Jurkat, Clone E6-1 (cell line): ENCODE measurements around the gene KIAA1217.

Source experiments
- DNase-seq: peaks from one replicate; pipeline ENCODE4 v3.0.0-alpha.2; 2011; ENCODE audit warnings: low read depth, low spot score
- H3K4me3 ChIP-seq: 2 replicates; pipeline ENCODE4 v1.5.1; 2011; ENCODE audit warnings: mild to moderate bottlenecking, low read length, control low read depth, moderate library complexity

The KIAA1217 gene

GRCh38 chr10:24277277-24277676 lies 68.3 kb downstream of the KIAA1217 start:
- no peak overlapping the region for H3K4me3 ChIP-seq
- no peak for DNase-seq

- no peak for DNase-seq
- H3K4me3 ChIP-seq: no peak overlapping the region
Measured at GRCh38 chr10:24277771-24278170, 68.8 kb downstream of the KIAA1217 start.

- no peak for DNase-seq
- no peak overlapping the region for H3K4me3 ChIP-seq
Measured at GRCh38 chr10:24278176-24278889, 69.4 kb downstream of the KIAA1217 start.

- no peak for DNase-seq
- H3K4me3 ChIP-seq: no peak overlapping the region
Measured at GRCh38 chr10:24279166-24279565, 70.2 kb downstream of the KIAA1217 start.

GRCh38 chr10:24287559-24288195 lies 78.7 kb downstream of the KIAA1217 start:
- no peak for DNase-seq
- no peak overlapping the region for H3K4me3 ChIP-seq

GRCh38 chr10:24288581-24288980 lies 79.6 kb downstream of the KIAA1217 start:
- H3K4me3 ChIP-seq: no peak overlapping the region
- no peak for DNase-seq

DNA sequence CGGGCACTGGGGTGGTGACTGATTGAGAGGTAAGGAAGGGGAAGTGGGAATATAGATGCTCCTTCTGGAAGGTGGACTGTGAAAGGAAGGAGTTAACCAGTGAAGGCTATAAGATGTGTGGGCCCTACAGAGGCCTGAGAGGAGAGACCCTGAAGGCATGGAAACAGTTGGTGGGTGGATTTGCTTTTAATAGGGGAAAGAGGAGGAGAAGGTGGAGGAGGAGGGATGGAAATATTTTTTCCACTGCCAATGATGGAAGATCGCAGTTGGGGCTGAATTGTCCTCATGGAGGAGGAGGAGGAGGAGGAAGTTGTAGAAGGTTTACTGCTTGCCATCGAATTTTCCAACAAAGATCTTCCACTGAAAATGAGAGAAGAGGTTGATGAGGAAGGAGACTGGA lies 80.3 kb downstream of the KIAA1217 start:
- no peak overlapping the region for H3K4me3 ChIP-seq
- no peak for DNase-seq

GRCh38 chr10:24292304-24293293 lies 83.7 kb downstream of the KIAA1217 start:
- DNase-seq: no peak

GRCh38 chr10:24299578-24300260 lies 90.8 kb downstream of the KIAA1217 start:
- DNase-seq: no peak
- no peak overlapping the region for H3K4me3 ChIP-seq

More at GRCh38 chr10:24292304-24293293, 83.7 kb downstream of the KIAA1217 start:
- no peak overlapping the region for H3K4me3 ChIP-seq

DNA sequence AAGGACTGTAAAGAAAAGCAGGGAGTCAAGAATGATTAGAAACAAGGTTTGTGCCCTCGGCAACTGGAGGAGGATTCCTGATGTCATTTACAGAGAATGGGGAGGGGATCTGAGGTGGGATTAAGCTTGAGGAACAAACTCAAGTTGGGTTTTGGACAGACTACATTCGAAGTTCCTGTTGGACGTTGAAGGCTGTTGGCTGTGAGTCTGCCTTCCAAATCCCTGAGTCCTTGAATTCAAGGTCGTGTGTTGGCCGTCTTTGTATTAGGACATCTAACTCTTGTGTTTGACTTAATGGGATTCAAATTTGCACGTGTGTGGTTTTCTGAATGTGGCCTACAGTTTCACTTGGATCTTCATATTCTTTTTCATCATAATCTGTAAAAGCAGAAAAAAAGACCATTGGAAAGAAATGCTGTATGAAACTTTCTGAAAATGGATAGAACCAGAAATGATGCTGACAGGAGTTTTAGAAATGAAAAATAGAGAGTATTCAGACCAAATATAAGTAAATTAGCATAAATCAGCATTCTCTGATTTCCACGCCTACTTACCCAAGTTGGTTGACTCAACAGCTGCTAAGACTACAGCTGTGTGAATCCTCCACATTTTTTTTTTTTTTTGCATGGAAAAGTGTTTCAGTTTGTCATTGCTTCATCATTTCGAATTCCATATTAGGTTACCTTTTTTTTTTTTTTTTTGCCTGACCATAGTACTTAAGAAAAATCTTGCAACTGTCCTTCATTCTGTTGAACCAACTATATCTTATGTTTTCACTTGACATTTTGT lies 94.8 kb downstream of the KIAA1217 start:
- no peak overlapping the region for H3K4me3 ChIP-seq

GRCh38 chr10:24305551-24306506 lies 96.9 kb downstream of the KIAA1217 start:
- DNase-seq: no peak
- H3K4me3 ChIP-seq: no peak overlapping the region

More for the DNA sequence above, 94.8 kb downstream of the KIAA1217 start:
- no peak for DNase-seq

DNA sequence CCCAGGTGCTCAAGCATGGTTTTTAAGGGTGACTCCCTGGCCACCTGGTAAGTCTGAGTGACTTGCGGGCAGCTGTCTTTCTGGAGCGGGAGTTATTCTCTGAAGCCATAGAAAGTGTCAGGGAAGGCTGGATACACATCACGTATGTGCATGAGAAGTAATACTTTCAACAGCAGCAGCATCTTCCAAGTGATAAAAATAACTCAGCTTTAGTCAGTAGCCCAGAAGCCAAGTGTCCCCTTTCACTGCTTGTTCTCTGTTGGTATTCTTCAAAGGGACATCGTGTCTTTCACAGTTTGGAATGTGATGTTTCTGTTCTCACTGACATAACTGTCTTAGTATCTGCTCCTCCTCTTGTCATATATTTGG lies 97.6 kb downstream of the KIAA1217 start:
- no peak overlapping the region for H3K4me3 ChIP-seq
- no peak for DNase-seq

DNA sequence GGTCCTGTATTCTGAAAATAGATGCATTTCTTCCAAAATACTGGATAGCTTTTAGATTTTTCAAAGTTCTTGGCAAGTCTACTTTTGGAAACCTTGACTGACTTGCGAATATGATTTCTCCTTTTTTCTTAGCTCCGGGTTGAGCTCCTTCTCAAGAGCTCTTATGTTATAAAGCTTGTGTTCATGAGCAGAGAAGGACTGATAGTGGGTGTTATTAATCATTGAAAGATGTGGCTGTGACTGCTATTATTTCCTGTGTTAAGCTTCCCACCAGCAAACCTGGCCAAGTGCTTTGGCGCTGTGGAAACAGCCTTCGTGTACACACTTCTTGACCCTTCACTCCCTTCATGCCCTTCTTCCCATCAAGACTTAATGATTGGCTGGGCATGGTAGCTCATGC lies 98.2 kb downstream of the KIAA1217 start:
- H3K4me3 ChIP-seq: no peak overlapping the region
- DNase-seq: no peak

DNA sequence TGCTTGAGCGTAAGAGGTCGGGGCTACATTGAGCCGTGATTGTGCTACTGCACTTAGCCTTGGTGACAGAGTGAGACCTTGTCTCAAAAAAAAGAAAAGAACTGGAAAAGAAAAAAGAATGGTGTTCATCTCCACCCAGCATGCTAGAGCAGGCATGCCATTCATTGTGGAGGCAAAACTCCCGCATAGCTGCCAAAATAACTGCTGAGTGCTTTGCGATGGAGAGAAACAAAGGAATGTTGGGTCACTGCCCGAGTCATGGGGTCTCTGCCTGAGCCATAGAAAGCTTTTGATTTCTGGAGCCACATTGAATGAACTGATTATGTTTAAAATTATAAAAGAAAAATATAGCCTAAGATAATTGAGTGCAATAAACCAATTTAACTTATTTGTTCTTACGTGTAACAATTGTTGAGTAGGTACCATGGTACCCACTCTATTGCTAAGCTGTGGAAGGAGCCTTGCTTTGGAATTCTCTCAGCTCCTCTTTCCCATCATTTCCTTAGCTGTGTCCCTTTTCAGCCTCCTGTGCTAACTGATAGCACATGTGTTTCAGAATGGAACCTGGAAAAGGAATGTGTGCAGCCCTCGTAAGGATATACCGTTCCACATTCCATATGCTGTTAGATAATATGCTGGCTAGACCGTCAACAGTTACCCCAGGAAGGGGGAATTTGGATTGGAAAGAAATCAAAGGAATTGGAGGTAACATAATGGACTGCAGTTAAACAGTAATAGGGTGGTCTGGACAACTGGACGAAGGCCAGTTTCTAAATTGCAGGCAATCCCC lies 99.0 kb downstream of the KIAA1217 start:
- no peak overlapping the region for H3K4me3 ChIP-seq
- DNase-seq: no peak

GRCh38 chr10:24310104-24310503 lies 101.2 kb downstream of the KIAA1217 start:
- DNase-seq: no peak

GRCh38 chr10:24311888-24312287 lies 103.0 kb downstream of the KIAA1217 start:
- H3K4me3 ChIP-seq: no peak overlapping the region
- no peak for DNase-seq

More at GRCh38 chr10:24310104-24310503, 101.2 kb downstream of the KIAA1217 start:
- no peak overlapping the region for H3K4me3 ChIP-seq

DNA sequence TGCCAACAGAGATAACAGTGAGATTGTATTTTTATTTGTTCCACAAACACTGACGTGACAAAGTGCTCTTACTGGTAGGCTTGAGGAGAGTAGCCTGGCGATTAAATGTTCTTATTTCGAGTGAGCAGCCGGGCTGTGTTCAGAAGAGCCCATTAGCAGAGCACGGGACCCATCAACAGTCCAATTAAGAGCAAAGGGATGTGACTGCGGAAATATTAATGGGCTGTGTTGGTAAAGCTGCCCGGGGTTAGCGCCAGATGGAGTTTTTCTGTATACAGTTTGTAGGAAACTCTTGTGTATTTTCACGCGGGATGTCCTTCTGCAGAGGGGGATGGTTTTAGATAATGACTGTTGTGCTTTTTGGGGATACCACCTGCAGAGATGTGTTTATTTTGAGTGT lies 104.3 kb downstream of the KIAA1217 start:
- no peak overlapping the region for H3K4me3 ChIP-seq
- no peak for DNase-seq
